Retina (tissue), 1 donor: Measurements from ENCODE around the gene PLS1.
"Not testable (repeated sequence)": the region's sequence is repeated elsewhere in the genome, so short reads cannot be mapped to it uniquely, and the experiment has no call there.

Experiments
- DNase-seq: peaks from one replicate; pipeline ENCODE4 v3.0.0-alpha.2; 2016

PLS1 gene

GRCh38 chr3:142597906-142598305 lies 1.7 kb downstream of the PLS1 start:
- no peak for DNase-seq

GRCh38 chr3:142601713-142602112 lies 5.5 kb downstream of the PLS1 start:
- no peak for DNase-seq

- no peak for DNase-seq
These were observed 6.6 kb downstream of the PLS1 start for GRCh38 chr3:142602619-142603385.

- not testable (repeated sequence) for DNase-seq
These were observed 7.2 kb downstream of the PLS1 start for GRCh38 chr3:142603386-142603705.

- no peak for DNase-seq
These were observed 8.7 kb downstream of the PLS1 start for GRCh38 chr3:142604940-142605339.

- no peak for DNase-seq
These were observed 12.4 kb downstream of the PLS1 start for GRCh38 chr3:142608631-142609030.

- no peak for DNase-seq
These were observed 12.9 kb downstream of the PLS1 start for GRCh38 chr3:142609136-142609535.

GRCh38 chr3:142611206-142611605 lies 15.0 kb downstream of the PLS1 start:
- no peak for DNase-seq

- DNase-seq, result no peak
These were observed 17.3 kb downstream of the PLS1 start for GRCh38 chr3:142613491-142613890.

GRCh38 chr3:142614059-142614626 lies 17.9 kb downstream of the PLS1 start:
- no peak for DNase-seq

- DNase-seq, result no peak
These were observed 19.0 kb downstream of the PLS1 start for GRCh38 chr3:142615171-142615570.

- no peak for DNase-seq
These were observed 22.8 kb downstream of the PLS1 start for GRCh38 chr3:142618917-142619461.

- DNase-seq, result no peak
These were observed 26.2 kb downstream of the PLS1 start for GRCh38 chr3:142622405-142622804.

GRCh38 chr3:142623194-142623593 lies 27.0 kb downstream of the PLS1 start:
- no peak for DNase-seq

- DNase-seq, result no peak
These were observed 28.4 kb downstream of the PLS1 start for GRCh38 chr3:142624341-142625152.

GRCh38 chr3:142625153-142625440 lies 28.9 kb downstream of the PLS1 start:
- no peak for DNase-seq

- no peak for DNase-seq
These were observed 30.8 kb downstream of the PLS1 start for GRCh38 chr3:142626971-142627370.

GRCh38 chr3:142628801-142629200 lies 32.6 kb downstream of the PLS1 start:
- DNase-seq, result no peak

GRCh38 chr3:142633073-142633472 lies 36.9 kb downstream of the PLS1 start:
- DNase-seq, result no peak

GRCh38 chr3:142636050-142636449 lies 39.9 kb downstream of the PLS1 start:
- DNase-seq, result no peak

- no peak for DNase-seq
These were observed 40.5 kb downstream of the PLS1 start for GRCh38 chr3:142636664-142637063.

- no peak for DNase-seq
These were observed 42.1 kb downstream of the PLS1 start for GRCh38 chr3:142638291-142638690.

GRCh38 chr3:142641504-142641903 lies 45.3 kb downstream of the PLS1 start:
- no peak for DNase-seq

GRCh38 chr3:142642956-142643355 lies 46.8 kb downstream of the PLS1 start:
- DNase-seq, result no peak
